ENCODE results near the gene CXCR5.
A peak's percentile ranks its signal among the peaks of the same experiment; 100 is the strongest.

CXCR5 gene

GRCh38 chr11:118924591-118925585, 41.2 kb downstream of the CXCR5 start (continued):
- TF ChIP-seq ZNF398 (tag by site-specific recombination; IDR thresholded peaks at IDR 0.05) = peak; percentile 35; the same call in 1 of the 2 replicates
- TF ChIP-seq, protein P1, sequence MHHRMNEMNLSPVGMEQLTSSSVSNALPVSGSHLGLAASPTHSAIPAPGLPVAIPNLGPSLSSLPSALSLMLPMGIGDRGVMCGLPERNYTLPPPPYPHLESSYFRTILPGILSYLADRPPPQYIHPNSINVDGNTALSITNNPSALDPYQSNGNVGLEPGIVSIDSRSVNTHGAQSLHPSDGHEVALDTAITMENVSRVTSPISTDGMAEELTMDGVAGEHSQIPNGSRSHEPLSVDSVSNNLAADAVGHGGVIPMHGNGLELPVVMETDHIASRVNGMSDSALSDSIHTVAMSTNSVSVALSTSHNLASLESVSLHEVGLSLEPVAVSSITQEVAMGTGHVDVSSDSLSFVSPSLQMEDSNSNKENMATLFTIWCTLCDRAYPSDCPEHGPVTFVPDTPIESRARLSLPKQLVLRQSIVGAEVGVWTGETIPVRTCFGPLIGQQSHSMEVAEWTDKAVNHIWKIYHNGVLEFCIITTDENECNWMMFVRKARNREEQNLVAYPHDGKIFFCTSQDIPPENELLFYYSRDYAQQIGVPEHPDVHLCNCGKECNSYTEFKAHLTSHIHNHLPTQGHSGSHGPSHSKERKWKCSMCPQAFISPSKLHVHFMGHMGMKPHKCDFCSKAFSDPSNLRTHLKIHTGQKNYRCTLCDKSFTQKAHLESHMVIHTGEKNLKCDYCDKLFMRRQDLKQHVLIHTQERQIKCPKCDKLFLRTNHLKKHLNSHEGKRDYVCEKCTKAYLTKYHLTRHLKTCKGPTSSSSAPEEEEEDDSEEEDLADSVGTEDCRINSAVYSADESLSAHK (tag by site-specific recombination; IDR thresholded peaks at IDR 0.05) = no peak
- peak; percentile 60 for TF ChIP-seq GLIS2 (tag by site-specific recombination; IDR thresholded peaks at IDR 0.05)
- TF ChIP-seq, protein P2, sequence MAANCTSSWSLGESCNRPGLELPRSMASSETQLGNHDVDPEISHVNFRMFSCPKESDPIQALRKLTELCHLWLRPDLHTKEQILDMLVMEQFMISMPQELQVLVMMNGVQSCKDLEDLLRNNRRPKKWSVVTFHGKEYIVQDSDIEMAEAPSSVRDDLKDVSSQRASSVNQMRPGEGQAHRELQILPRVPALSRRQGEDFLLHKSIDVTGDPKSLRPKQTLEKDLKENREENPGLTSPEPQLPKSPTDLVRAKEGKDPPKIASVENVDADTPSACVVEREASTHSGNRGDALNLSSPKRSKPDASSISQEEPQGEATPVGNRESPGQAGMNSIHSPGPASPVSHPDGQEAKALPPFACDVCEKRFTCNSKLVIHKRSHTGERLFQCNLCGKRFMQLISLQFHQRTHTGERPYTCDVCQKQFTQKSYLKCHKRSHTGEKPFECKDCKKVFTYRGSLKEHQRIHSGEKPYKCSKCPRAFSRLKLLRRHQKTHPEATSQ (tag by site-specific recombination; IDR thresholded peaks at IDR 0.05) = no peak
- TF ChIP-seq ZNF747 (tag by site-specific recombination; IDR thresholded peaks at IDR 0.05) = no peak
- no peak for TF ChIP-seq TRIM28 (IDR thresholded peaks at IDR 0.05; ENCODE audit: borderline replicate concordance, low read length)
- TF ChIP-seq, protein P3, sequence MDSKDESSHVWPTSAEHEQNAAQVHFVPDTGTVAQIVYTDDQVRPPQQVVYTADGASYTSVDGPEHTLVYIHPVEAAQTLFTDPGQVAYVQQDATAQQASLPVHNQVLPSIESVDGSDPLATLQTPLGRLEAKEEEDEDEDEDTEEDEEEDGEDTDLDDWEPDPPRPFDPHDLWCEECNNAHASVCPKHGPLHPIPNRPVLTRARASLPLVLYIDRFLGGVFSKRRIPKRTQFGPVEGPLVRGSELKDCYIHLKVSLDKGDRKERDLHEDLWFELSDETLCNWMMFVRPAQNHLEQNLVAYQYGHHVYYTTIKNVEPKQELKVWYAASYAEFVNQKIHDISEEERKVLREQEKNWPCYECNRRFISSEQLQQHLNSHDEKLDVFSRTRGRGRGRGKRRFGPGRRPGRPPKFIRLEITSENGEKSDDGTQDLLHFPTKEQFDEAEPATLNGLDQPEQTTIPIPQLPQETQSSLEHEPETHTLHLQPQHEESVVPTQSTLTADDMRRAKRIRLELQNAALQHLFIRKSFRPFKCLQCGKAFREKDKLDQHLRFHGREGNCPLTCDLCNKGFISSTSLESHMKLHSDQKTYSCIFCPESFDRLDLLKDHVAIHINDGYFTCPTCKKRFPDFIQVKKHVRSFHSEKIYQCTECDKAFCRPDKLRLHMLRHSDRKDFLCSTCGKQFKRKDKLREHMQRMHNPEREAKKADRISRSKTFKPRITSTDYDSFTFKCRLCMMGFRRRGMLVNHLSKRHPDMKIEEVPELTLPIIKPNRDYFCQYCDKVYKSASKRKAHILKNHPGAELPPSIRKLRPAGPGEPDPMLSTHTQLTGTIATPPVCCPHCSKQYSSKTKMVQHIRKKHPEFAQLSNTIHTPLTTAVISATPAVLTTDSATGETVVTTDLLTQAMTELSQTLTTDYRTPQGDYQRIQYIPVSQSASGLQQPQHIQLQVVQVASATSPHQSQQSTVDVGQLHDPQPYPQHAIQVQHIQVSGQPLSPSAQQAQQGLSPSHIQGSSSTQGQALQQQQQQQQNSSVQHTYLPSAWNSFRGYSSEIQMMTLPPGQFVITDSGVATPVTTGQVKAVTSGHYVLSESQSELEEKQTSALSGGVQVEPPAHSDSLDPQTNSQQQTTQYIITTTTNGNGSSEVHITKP (tag by site-specific recombination; IDR thresholded peaks at IDR 0.05) = peak; percentile 86
- no peak for TF ChIP-seq BCL11A (tag by site-specific recombination; IDR thresholded peaks at IDR 0.05; ENCODE audit: low read depth)
- no peak for TF ChIP-seq ZNF157 (tag by site-specific recombination; IDR thresholded peaks at IDR 0.05)
- TF ChIP-seq ZNF341 (tag by site-specific recombination; IDR thresholded peaks at IDR 0.05; ENCODE audit: low read depth) = peak; percentile 87
- TF ChIP-seq ZEB2 (tag by site-specific recombination; IDR thresholded peaks at IDR 0.05) = no peak
- TF ChIP-seq ZNF785 (tag by site-specific recombination; IDR thresholded peaks at IDR 0.05) = no peak
- TF ChIP-seq ZNF433 (tag by site-specific recombination; IDR thresholded peaks at IDR 0.05; ENCODE audit: low read depth) = no peak
- no peak for TF ChIP-seq ZNF24 (tag by site-specific recombination; IDR thresholded peaks at IDR 0.05)
- no peak for TF ChIP-seq CTCF (tag by site-specific recombination; IDR thresholded peaks at IDR 0.05)
- no peak for TF ChIP-seq ZNF521 (tag by site-specific recombination; IDR thresholded peaks at IDR 0.05)
- peak; percentile 10; the same call in 1 of the 2 replicates for TF ChIP-seq SP2 (tag by site-specific recombination; IDR thresholded peaks at IDR 0.05)
- peak; percentile 67; the same call in 1 of the 2 replicates for TF ChIP-seq TCF7L2 (IDR thresholded peaks at IDR 0.05; ENCODE audit: borderline replicate concordance, low read depth, low read length)
- no peak for TF ChIP-seq ZNF146 (tag by site-specific recombination; IDR thresholded peaks at IDR 0.05)
- TF ChIP-seq ZNF707 (tag by site-specific recombination; IDR thresholded peaks at IDR 0.05) = no peak
- no peak for TF ChIP-seq ZSCAN23 (tag by site-specific recombination; IDR thresholded peaks at IDR 0.05)
- TF ChIP-seq, protein P4, sequence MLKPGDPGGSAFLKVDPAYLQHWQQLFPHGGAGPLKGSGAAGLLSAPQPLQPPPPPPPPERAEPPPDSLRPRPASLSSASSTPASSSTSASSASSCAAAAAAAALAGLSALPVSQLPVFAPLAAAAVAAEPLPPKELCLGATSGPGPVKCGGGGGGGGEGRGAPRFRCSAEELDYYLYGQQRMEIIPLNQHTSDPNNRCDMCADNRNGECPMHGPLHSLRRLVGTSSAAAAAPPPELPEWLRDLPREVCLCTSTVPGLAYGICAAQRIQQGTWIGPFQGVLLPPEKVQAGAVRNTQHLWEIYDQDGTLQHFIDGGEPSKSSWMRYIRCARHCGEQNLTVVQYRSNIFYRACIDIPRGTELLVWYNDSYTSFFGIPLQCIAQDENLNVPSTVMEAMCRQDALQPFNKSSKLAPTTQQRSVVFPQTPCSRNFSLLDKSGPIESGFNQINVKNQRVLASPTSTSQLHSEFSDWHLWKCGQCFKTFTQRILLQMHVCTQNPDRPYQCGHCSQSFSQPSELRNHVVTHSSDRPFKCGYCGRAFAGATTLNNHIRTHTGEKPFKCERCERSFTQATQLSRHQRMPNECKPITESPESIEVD (tag by site-specific recombination; IDR thresholded peaks at IDR 0.05) = no peak
- no peak for TF ChIP-seq ZNF423 (tag by site-specific recombination; IDR thresholded peaks at IDR 0.05)
- no peak for TF ChIP-seq ZNF324 (tag by site-specific recombination; IDR thresholded peaks at IDR 0.05)
- no peak for TF ChIP-seq SETDB1 (IDR thresholded peaks at IDR 0.05; ENCODE audit: insufficient read length, low read length)
- TF ChIP-seq MYNN (tag by site-specific recombination; IDR thresholded peaks at IDR 0.05; ENCODE audit: borderline replicate concordance) = no peak
- no peak for TF ChIP-seq ZNF677 (tag by site-specific recombination; IDR thresholded peaks at IDR 0.05)
